ENCODE results near the gene CACFD1.

Gene CACFD1

DNA sequence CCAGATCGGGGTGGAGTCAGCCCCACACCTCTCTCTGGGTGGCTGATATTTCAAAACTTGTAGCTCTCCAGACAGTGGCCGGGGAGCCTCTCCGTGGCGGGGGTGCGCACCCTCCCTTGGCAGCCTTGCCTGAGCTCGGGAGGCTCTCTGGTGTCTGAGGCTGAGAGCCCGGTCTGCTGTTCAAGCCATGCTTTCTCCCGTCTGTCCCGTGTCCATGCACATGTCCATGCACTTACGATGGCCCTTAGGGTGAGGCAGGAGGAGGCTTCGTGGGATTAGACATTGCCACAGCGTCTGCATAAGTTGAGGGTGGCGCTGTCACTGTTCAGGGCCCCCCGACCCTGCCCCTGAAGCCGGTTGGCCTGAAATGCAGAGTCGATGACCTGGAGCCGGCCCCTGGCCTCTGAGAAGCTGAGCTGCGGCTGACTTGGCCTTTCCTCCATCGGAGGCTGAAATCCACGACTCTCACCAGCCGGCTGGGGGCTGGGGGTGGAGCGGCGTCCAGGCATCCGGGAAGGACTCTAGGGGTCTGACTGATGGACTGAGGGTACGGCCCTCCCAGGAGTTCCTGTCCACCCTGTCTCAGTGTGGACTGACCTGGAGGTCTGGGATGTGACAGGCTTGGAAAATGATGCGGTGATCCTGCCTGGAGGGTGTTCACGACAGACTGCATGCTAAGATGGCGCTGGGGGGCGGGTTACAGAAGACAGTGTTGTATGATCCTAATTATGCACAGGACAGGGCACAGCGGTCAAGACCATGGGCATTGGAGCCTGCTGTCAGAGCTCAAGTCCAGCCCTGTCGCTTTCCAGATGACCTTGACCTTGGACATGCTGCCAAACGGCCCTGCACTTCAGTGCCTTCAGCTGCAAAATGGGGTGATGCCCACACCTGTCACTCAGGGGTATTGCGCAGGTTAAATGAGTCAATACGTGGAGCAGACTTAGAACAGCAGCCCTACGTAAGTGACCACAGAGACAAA is 37.4 kb downstream of the CACFD1 start:
- DNase-seq (ENCODE audit: low read depth in 1 of 2, low spot score in 1 of 2), result no peak

- DNase-seq (ENCODE audit: low read depth in 1 of 2, low spot score in 1 of 2), result no peak
Measured at GRCh38 chr9:133499132-133499891, 39.5 kb downstream of the CACFD1 start.

GRCh38 chr9:133499892-133500270 is 40.1 kb downstream of the CACFD1 start:
- no peak for DNase-seq (ENCODE audit: low read depth in 1 of 2, low spot score in 1 of 2)

DNA sequence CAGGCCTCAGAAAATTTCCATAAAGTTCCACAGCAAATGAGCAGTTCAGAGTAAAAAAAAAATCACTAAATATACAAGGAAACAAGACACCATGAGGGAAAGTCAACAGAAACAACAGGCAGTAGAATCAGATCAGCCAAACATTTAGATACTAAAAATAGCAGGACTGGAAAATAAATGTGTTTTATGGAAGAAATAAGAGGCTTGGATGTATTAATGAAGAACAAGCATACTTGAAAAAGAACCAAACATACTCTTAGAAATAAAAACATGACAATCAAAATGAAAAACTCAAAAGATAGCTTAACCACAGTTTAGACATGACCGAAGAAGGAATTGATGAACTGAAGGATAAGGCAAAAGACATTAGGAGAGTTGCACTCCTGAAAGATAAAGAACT is 42.3 kb downstream of the CACFD1 start:
- no peak for DNase-seq (ENCODE audit: low read depth in 1 of 2, low spot score in 1 of 2)

DNA sequence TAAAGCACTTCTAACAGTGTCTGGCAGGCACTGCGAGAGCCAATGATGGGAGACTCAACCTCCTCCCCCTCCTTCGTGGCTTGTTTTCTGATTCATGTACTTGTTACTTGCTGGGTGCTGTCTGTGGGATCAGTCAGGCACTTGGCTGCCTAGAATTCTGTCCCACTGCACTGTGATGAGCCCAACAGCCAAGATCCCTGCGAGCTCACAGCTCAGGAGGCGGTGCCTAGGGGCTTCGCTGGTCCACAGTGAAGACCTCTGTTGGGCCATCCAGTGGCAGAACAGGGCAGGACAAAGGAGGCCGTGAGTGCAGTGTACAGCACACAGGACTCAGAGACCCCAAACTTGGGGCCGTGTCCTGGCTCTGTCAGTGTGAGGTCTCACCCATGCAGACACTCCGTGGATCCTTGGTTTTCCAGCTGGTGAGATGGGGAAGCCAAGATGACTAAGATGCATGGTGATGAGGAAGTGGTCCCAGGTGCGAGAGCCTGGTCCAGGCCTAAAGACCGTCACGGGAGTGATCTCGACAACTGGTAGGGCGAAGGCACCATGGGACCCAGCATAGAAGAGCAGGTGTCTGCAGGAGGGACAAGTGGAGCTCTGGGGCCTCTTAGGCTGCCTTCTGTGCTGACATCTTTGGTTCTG is 45.5 kb downstream of the CACFD1 start:
- DNase-seq (ENCODE audit: low read depth in 1 of 2, low spot score in 1 of 2), result no peak

- DNase-seq (ENCODE audit: low read depth in 1 of 2, low spot score in 1 of 2), result no peak
Measured at GRCh38 chr9:133505901-133506652, 46.3 kb downstream of the CACFD1 start.

DNA sequence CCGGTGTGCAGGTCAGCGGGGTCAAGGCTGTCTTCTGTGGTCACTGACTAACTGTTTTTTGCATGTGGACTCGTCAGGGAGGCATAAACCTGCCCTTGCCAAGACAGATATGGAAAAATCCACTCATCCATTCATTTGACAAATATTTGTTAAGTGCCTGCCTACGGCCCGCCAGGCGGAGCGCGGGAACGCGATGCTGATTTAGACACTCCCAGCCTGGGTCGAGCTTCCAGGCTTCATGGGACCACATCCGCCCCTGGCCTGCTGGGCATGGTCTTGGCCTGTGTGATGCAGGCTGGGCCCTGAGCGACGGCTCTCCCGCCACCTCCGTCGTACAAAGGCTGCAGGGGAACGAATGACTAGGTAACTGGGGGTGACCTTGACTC is 46.9 kb downstream of the CACFD1 start:
- no peak for DNase-seq (ENCODE audit: low read depth in 1 of 2, low spot score in 1 of 2)

DNA sequence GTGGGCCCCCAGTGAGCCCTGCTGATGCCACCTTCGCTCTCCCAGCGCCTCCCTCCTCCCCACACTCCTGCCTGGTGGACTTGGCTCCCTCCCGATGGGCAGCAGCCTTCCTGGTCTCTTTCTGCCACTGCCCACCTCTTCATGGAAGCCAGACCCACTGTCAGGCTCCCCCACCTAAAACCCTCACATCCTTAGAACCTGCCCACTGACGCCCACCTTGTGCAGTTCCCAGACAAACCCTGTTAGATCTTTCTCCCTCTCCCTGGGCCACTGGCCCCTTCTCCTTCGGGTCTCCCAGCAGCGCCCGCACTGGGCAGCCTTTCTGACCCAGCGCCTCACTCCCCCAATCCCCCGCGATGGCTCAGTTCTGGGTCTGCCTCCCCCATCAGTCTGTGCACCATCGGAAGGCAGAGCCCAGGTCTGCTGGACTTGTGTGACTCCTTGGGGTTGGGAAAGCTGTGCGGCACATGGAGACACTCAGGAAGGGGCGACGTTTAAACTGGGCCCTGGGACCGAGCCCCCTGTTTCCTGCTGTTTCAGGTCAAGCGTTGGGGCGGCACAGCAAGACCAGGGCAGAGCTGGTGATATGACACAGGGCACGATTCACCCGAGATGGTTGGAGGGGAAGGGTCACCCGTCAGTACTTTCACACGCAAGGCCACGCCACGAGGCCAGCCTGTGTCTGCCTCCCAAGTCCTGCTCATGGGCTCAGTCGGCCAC is 47.6 kb downstream of the CACFD1 start:
- no peak for DNase-seq (ENCODE audit: low read depth in 1 of 2, low spot score in 1 of 2)

GRCh38 chr9:133508046-133508445 is 48.3 kb downstream of the CACFD1 start:
- no peak for DNase-seq (ENCODE audit: low read depth in 1 of 2, low spot score in 1 of 2)

DNA sequence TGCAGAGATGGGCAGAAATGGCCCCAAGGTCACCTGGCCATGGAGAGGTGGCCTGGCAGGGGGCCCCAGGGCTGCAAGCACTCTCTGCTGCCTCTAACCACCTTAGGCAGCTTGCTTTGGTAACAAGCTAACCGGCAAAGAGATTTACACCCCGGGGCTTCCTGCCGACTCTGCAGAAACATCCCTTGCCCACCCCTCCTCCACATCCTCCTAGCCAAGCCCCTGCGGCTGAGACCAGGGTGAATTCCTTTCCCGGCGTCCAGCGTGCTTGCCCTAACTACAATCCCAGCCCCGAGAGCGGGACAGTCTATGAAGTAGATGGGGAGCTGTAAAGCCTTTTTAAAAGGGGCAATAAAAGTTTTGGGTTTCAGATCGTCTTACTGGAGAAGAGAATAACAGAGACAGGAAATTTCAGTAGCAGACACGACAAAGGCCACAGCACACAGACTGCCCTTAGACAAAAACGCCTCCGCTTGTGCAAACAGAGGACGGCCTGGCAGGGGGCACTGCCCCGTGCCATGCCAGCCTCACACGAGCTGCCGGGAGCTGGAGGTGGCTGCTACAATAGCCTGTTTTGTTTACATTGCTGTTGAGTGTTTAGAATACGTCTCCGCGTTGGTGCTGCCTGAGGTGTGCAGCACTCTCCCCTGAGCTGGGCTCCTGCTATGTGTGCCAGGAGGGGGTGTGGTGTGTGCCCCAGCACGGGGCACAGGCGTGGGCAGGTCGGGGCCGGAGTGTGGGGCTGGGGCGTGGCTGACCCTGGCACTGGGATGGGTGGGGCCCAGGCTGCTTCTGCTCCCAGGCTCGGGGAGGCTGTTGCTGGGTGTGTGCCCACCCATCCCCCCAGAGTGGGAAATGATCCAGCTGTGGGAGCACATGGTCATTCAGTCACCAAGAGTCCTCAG is 49.7 kb downstream of the CACFD1 start:
- no peak for DNase-seq (ENCODE audit: low read depth in 1 of 2, low spot score in 1 of 2)

DNA sequence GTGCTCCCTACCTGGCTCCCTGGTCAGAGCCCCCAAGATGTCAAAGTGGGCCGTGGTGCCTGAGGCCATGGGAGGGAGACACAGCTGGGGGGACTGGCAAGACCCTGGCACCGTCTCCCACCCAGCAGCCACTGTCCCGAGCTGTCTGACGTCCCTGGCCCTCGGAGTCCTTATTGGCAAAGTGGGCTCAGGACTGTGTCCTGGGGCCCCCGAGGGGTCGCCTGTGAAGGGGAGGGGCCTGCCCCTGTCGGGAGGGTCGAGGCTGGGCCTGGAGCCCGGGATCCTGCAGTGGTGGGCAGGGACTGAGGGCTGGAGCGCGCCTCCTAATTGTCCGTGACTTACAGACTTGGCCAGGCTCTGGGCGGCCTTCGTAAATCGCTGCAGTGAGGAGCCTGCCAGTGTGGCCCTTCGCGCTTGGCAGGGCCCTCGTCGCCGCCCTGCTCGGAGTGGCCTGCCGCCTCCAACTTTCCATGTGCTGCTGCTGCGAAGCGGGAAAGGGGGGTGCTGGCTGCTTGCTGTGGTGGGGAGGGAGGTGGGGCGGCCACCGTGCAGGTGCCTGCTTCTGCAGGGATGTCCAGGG is 51.2 kb downstream of the CACFD1 start:
- no peak for DNase-seq (ENCODE audit: low read depth in 1 of 2, low spot score in 1 of 2)

DNA sequence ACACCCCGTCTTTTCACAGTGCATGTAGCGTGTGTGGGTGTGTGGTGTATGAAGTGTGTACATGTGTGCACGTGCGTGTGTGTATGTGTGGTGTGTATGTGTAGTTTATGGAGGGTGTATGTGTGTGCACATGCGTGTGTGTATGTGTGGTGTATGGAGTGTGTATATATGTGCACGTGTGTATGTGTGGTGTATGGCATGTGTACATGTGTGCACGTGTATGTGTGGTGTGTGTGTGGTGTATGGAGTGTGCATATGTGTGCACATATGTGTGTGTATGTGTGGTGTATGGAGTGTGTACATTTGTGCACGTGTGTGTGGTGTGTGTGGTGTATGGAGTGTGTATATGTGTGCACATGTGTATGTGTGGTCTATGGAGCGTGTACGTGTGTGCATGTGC is 51.8 kb downstream of the CACFD1 start:
- no peak for DNase-seq (ENCODE audit: low read depth in 1 of 2, low spot score in 1 of 2)

DNA sequence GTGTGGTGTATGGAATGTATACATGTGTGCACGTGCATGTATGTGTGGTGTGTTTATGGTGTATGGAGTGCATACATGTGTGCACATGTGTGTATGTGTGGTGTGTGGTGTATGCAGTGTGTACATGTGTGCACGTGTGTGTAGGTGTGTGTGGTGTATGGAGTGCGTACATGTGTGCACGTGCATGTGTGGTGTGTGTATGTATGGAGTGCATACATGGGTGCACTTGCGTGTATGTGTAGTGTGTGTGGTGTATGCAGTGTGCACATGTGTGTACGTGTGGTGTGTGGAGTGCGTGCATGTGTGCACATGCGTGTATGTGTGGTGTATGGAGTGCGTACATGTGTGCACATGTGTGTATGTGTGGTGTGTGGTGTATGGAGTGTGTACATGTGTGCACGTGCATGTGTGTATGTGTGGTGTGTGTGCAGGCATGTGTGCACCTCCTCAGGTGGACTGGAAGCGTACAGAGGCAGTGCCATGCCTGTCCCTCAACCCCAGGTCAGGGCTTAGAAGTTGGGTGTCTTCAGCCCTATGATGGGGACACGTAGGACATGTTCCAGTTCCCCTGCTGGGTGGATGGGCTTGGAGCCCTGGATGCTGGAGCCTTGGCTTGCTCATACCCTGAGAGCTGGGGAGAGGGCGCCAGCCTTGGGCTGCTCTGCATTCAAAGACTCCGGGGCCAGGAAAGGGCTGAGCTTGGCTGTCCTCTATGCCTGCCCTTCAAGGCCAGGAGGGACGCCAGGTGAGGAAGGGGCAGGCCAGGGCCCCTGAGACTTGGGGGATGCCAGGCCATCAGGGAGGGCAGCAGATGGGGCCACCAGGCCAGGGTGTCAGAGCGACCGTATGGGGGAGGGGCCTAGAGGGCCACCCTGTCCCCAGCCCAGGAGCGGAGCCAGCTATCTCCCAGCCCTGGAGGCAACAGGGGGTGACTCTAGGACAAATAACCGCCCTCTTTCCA is 52.8 kb downstream of the CACFD1 start:
- DNase-seq (ENCODE audit: low read depth in 1 of 2, low spot score in 1 of 2), result no peak

GRCh38 chr9:133513214-133514100 is 53.7 kb downstream of the CACFD1 start:
- no peak for DNase-seq (ENCODE audit: low read depth in 1 of 2, low spot score in 1 of 2)

- DNase-seq (ENCODE audit: low read depth in 1 of 2, low spot score in 1 of 2), result no peak
Measured at GRCh38 chr9:133514460-133515239, 54.9 kb downstream of the CACFD1 start.

GRCh38 chr9:133515240-133515610 is 55.4 kb downstream of the CACFD1 start:
- DNase-seq (ENCODE audit: low read depth in 1 of 2, low spot score in 1 of 2), result no peak
